AG04450 (cell line): ENCODE measurements around the gene SAFB2. TPM values are rescaled to one million over a fixed set of nuclear protein-coding genes. Genes with fewer than 3 reads are reported as not detected.

Source experiments
- CTCF ChIA-PET: fragments of 300-600, 350-600 bp; formaldehyde crosslinking; extraction: SDS; loops from one replicate; lab custom pipeline; 2022; ENCODE audit warnings: antibody characterized with exemption, inconsistent platforms; lab: Charles Lee
- POLR2A ChIA-PET: fragments of 350-600 bp; formaldehyde crosslinking; extraction: SDS; loops from one replicate; lab custom pipeline; 2021; ENCODE audit warnings: antibody characterized with exemption, inconsistent platforms; lab: Yijun Ruan, JAX
- DNase-seq: peaks from one replicate; pipeline ENCODE4 v3.0.0-alpha.2; 2011; ENCODE audit warnings: low read depth, low spot score
- H3K27ac ChIP-seq: one replicate; pipeline ENCODE4 v1.5.1; 2012; ENCODE audit warnings: low read depth, low read length, control low read depth
- H3K27me3 ChIP-seq: one replicate; pipeline ENCODE4 v1.6.0; 2012; ENCODE audit warnings: low read length; ENCODE audit not compliant: control insufficient read depth, insufficient read depth
- H3K4me3 ChIP-seq: 2 replicates; pipeline ENCODE4 v1.5.1; 2011; ENCODE audit warnings: mild to moderate bottlenecking, low read depth, low read length, control low read depth
- H3K9me3 ChIP-seq: 2 replicates; pipeline ENCODE4 v1.5.1; 2012; ENCODE audit warnings: low read length; ENCODE audit not compliant: control insufficient read depth, insufficient read depth
- CTCF ChIP-seq: IDR thresholded peaks from 2 replicates; pipeline ENCODE4 v1.5.1; 2011; ENCODE audit warnings: low read depth, low read length, control low read depth, inconsistent platforms
- polyA plus RNA-seq: library from polyadenylated mRNA; depleted of rRNA; stranded (reverse); fragments of >200 nt; gene quantifications from 2 replicates; pipeline ENCODE4 v1.2.3, GENCODE V29; 2011

The SAFB2 gene
- polyA plus RNA-seq, 1 experiment = 24.4 TPM

- ChIA-PET CTCF (interaction anchor here (0.6 to 2.6 kb wide), 9 partner anchors 9 to 251 kb away, joined by 3 to 8 read pairs (median 4); no protein-coding TSS in a partner anchor), POLR2A (no interaction called here)
- TF ChIP-seq CTCF = peak; percentile 70
These were observed 74.7 kb downstream of the SAFB2 start for GRCh38 chr19:5547881-5548280.

GRCh38 chr19:5545984-5546383 lies 76.6 kb downstream of the SAFB2 start:
- H3K4me3 ChIP-seq = no peak overlapping the region
- no peak overlapping the region for H3K27ac ChIP-seq
- no peaks in the 10 kb centered on the region for H3K9me3 ChIP-seq
- peaks cover 6% of the 10 kb centered on the region for H3K27me3 ChIP-seq
- ChIA-PET POLR2A (no interaction called here), CTCF (no interaction called here)
- DNase-seq = no peak
- TF ChIP-seq CTCF = no peak

More at GRCh38 chr19:5547881-5548280, 74.7 kb downstream of the SAFB2 start:
- no peak overlapping the region for H3K27ac ChIP-seq
- H3K27me3 ChIP-seq = peaks cover 6% of the 10 kb centered on the region
- H3K4me3 ChIP-seq = no peak overlapping the region
- DNase-seq = peak; percentile 13
- no peaks in the 10 kb centered on the region for H3K9me3 ChIP-seq

GRCh38 chr19:5545051-5545450 lies 77.5 kb downstream of the SAFB2 start:
- H3K4me3 ChIP-seq = no peak overlapping the region
- DNase-seq = no peak
- no peaks in the 10 kb centered on the region for H3K9me3 ChIP-seq
- POLR2A ChIA-PET = no interaction called here
- TF ChIP-seq CTCF = no peak
- peaks cover 10% of the 10 kb centered on the region for H3K27me3 ChIP-seq
- H3K27ac ChIP-seq = no peak overlapping the region
- CTCF ChIA-PET = no interaction called here

- Histone ChIP-seq H3K27ac (no peak overlapping the region), H3K9me3 (no peaks in the 10 kb centered on the region), H3K27me3 (peaks cover 10% of the 10 kb centered on the region), H3K4me3 (no peak overlapping the region)
- CTCF ChIA-PET = no interaction called here
- DNase-seq = no peak
- POLR2A ChIA-PET = no interaction called here
- no peak for TF ChIP-seq CTCF
These were observed 79.9 kb downstream of the SAFB2 start for GRCh38 chr19:5542665-5543064.

GRCh38 chr19:5541456-5541855 lies 81.1 kb downstream of the SAFB2 start:
- H3K4me3 ChIP-seq = no peak overlapping the region
- H3K27ac ChIP-seq = no peak overlapping the region
- POLR2A ChIA-PET = no interaction called here
- H3K9me3 ChIP-seq = no peaks in the 10 kb centered on the region
- no peak for TF ChIP-seq CTCF
- CTCF ChIA-PET = no interaction called here
- peaks cover 10% of the 10 kb centered on the region for H3K27me3 ChIP-seq
- no peak for DNase-seq
